H1 (cell line): Measurements from ENCODE around the gene KBTBD13. TPM values are rescaled to one million over a fixed set of nuclear protein-coding genes. Genes with fewer than 3 reads are reported as not detected.

ENCODE experiments used
- CTCF ChIA-PET: fragments of 300-600 bp; sonication (Branson Sonifier 250); formaldehyde crosslinking; loops from one replicate; lab custom pipeline; 2021; ENCODE audit not compliant: partially characterized antibody; lab: Charles Lee
- POLR2A ChIA-PET: fragments of 300-600 bp; sonication (Branson Sonifier 250); formaldehyde crosslinking; loops from one replicate; lab custom pipeline; 2021; ENCODE audit warnings: inconsistent platforms; ENCODE audit not compliant: partially characterized antibody; lab: Charles Lee
- DNase-seq, 2 experiments: peaks; one replicate each; pipeline versions ENCODE4 v3.0.0 to v3.0.0-alpha.2; 2010 to 2022; ENCODE audit warnings: low spot score in 2 of 2, low read depth in 1 of 2, mixed read lengths in 1 of 2
- FAIRE-seq: peaks from 2 replicates; lab custom pipeline; 2011; peaks lifted over from hg19 to GRCh38; lab: Jason Lieb, UNC
- H2AFZ ChIP-seq: 2 replicates; pipeline ENCODE4 v1.8.1; 2012; ENCODE audit warnings: low read length, inconsistent platforms
- H2AK5ac ChIP-seq: 2 replicates; pipeline ENCODE4 v1.6.1; 2013; ENCODE audit warnings: low read depth, low read length
- H2BK120ac ChIP-seq: replicated peaks from 2 replicates; pipeline ENCODE3; 2013; ENCODE audit warnings: low read depth, low read length, inconsistent platforms
- H2BK12ac ChIP-seq: 2 replicates; pipeline ENCODE4 v1.6.1; 2013; ENCODE audit warnings: low read depth, low read length
- H2BK15ac ChIP-seq: 2 replicates; pipeline ENCODE4 v1.6.1; 2013; ENCODE audit warnings: low read length
- H2BK20ac ChIP-seq: 2 replicates; pipeline ENCODE4 v1.6.1; 2013; ENCODE audit warnings: low read length
- H2BK5ac ChIP-seq: 2 replicates; pipeline ENCODE4 v1.6.1; 2013; ENCODE audit warnings: low read depth, low read length
- H3K14ac ChIP-seq: 2 replicates; pipeline ENCODE4 v1.6.1; 2013; ENCODE audit warnings: inconsistent platforms; ENCODE audit not compliant: insufficient read length
- H3K18ac ChIP-seq: 2 replicates; pipeline ENCODE4 v1.6.1; 2013; ENCODE audit warnings: low read length; ENCODE audit errors: extremely low read depth
- H3K23ac ChIP-seq: 2 replicates; pipeline ENCODE4 v1.6.1; 2013; ENCODE audit warnings: inconsistent platforms; ENCODE audit not compliant: insufficient read length
- H3K23me2 ChIP-seq: 2 replicates; pipeline ENCODE4 v1.6.1; 2013; ENCODE audit warnings: low read depth, low read length
- H3K27ac ChIP-seq: 2 replicates; pipeline ENCODE4 v1.6.1; 2011; ENCODE audit warnings: low read depth, low read length, inconsistent platforms
- H3K27me3 ChIP-seq, 4 experiments: replicated peaks in 1 of 4; 1 replicate in 1 of 4; 2 replicates in 3 of 4; pipeline versions ENCODE4 v1.6.1 to v1.8.1; 2011 to 2013; ENCODE audit warnings: low read length in 3 of 4, mild to moderate bottlenecking in 3 of 4, inconsistent platforms in 2 of 4, mixed read lengths in 2 of 4, moderate library complexity in 1 of 4; ENCODE audit not compliant: control insufficient read depth in 3 of 4, insufficient read depth in 3 of 4; ENCODE audit errors: extremely low read depth in 1 of 4
- H3K36me3 ChIP-seq, 4 experiments: 2 replicates each; pipeline versions ENCODE4 v1.6.1 to v1.8.1; 2011 to 2013; ENCODE audit warnings: mild to moderate bottlenecking in 4 of 4, low read length in 3 of 4, moderate library complexity in 2 of 4, control low read depth in 1 of 4, inconsistent platforms in 1 of 4; ENCODE audit not compliant: insufficient read depth in 4 of 4, control insufficient read depth in 2 of 4
- H3K4ac ChIP-seq: replicated peaks from 2 replicates; pipeline ENCODE3; 2013; ENCODE audit warnings: low read length, low read depth, mixed read lengths, inconsistent platforms; ENCODE audit not compliant: insufficient read length
- H3K4me1 ChIP-seq, 4 experiments: replicated peaks in 1 of 4; 1 replicate in 1 of 4; 2 replicates in 3 of 4; pipeline versions ENCODE4 v1.6.1 to v1.8.1; 2011 to 2013; ENCODE audit warnings: low read length in 3 of 4, inconsistent platforms in 2 of 4, mixed read lengths in 1 of 4; ENCODE audit not compliant: insufficient read depth in 4 of 4, control insufficient read depth in 3 of 4
- H3K4me2 ChIP-seq, 2 experiments: 2 replicates each; pipeline versions ENCODE4 v1.6.1 to v1.8.1; 2011 to 2013; ENCODE audit warnings: low read depth in 2 of 2, low read length in 2 of 2, control low read depth in 1 of 2, inconsistent platforms in 1 of 2, mild to moderate bottlenecking in 1 of 2; ENCODE audit not compliant: insufficient read depth in 1 of 2
- H3K4me3 ChIP-seq, 4 experiments: fragments of 200-600, 300-600 bp in 1 of 4; sonication (generic), shearing (Covaris generic), sonication (Bioruptor Twin) in 1 of 4; 2 replicates each; pipeline versions ENCODE4 v1.5.1 to v1.8.1; 2011 to 2016; ENCODE audit warnings: low read length in 4 of 4, low read depth in 3 of 4, control low read depth in 2 of 4, inconsistent platforms in 2 of 4, mild to moderate bottlenecking in 2 of 4, mixed read lengths in 1 of 4, moderate library complexity in 1 of 4; ENCODE audit not compliant: insufficient read depth in 2 of 4; ENCODE audit errors: extremely low read depth in 1 of 4
- H3K56ac ChIP-seq: replicated peaks from 2 replicates; pipeline ENCODE3; 2013; ENCODE audit warnings: low read depth, mild to moderate bottlenecking, mixed read lengths, low read length, inconsistent platforms; ENCODE audit not compliant: insufficient read length
- H3K79me1 ChIP-seq: 2 replicates; pipeline ENCODE4 v1.6.1; 2013; ENCODE audit warnings: low read depth, low read length, control low read depth
- H3K79me2 ChIP-seq, 2 experiments: 2 replicates each; pipeline versions ENCODE4 v1.6.1 to v1.8.1; 2012 to 2013; ENCODE audit warnings: low read length in 2 of 2, mild to moderate bottlenecking in 2 of 2, inconsistent platforms in 1 of 2; ENCODE audit not compliant: insufficient read depth in 2 of 2, control insufficient read depth in 1 of 2
- H3K9ac ChIP-seq, 4 experiments: replicated peaks in 1 of 4; 1 replicate in 1 of 4; 2 replicates in 3 of 4; pipeline versions ENCODE4 v1.6.1 to v1.8.1; 2011 to 2013; ENCODE audit warnings: low read depth in 3 of 4, low read length in 3 of 4, control low read depth in 2 of 4, mild to moderate bottlenecking in 2 of 4, moderate library complexity in 2 of 4, inconsistent platforms in 1 of 4; ENCODE audit errors: extremely low read depth in 1 of 4
- H3K9me3 ChIP-seq, 2 experiments: 2 replicates each; pipeline versions ENCODE4 v1.6.1 to v1.8.1; 2012 to 2013; ENCODE audit warnings: mild to moderate bottlenecking in 2 of 2, moderate library complexity in 2 of 2, control low read depth in 1 of 2, inconsistent platforms in 1 of 2, low read depth in 1 of 2, low read length in 1 of 2, mixed read lengths in 1 of 2; ENCODE audit not compliant: insufficient read depth in 2 of 2
- H4K20me1 ChIP-seq, 2 experiments: replicated peaks in 1 of 2; 2 replicates each; pipeline versions ENCODE3 to v1.8.1; 2011 to 2013; ENCODE audit warnings: inconsistent platforms in 2 of 2, low read length in 2 of 2, mild to moderate bottlenecking in 1 of 2; ENCODE audit not compliant: insufficient read depth in 2 of 2, control insufficient read depth in 1 of 2
- H4K5ac ChIP-seq: 2 replicates; pipeline ENCODE4 v1.6.1; 2013; ENCODE audit warnings: low read length, low read depth, mixed read lengths, inconsistent platforms; ENCODE audit not compliant: insufficient read length
- H4K8ac ChIP-seq: 2 replicates; pipeline ENCODE4 v1.8.0; 2013; ENCODE audit warnings: mild to moderate bottlenecking, moderate library complexity, low read length, inconsistent platforms; ENCODE audit not compliant: insufficient read depth; ENCODE audit errors: extremely low read depth
- H4K91ac ChIP-seq: replicated peaks from 2 replicates; pipeline ENCODE3; 2013; ENCODE audit warnings: low read length, mixed read lengths, inconsistent platforms; ENCODE audit not compliant: insufficient read length
- BACH1 ChIP-seq: IDR thresholded peaks from 2 replicates; pipeline ENCODE4 v1.6.1; 2012; ENCODE audit warnings: low read length, improper control_type of control experiment
- CBX8 ChIP-seq: fragments of 300-800, 300-1000 bp; sonication (generic); IDR thresholded peaks from 2 replicates; pipeline ENCODE4 v1.7.1; 2016; ENCODE audit warnings: low read depth, low read length, borderline replicate concordance
- CREB1 ChIP-seq: IDR thresholded peaks from 2 replicates; pipeline ENCODE4 v1.6.1; 2012; ENCODE audit warnings: inconsistent platforms
- CTCF ChIP-seq, 3 experiments: IDR thresholded peaks; 1 replicate in 2 of 3; 2 replicates in 1 of 3; pipeline versions ENCODE4 v1.5.1 to v1.6.1; 2011; ENCODE audit warnings: low read length in 3 of 3, mild to moderate bottlenecking in 3 of 3, inconsistent platforms in 2 of 3, low read depth in 1 of 3, moderate library complexity in 1 of 3; ENCODE audit not compliant: insufficient read depth in 1 of 3; ENCODE audit errors: control extremely low read depth in 1 of 3
- EZH2 ChIP-seq: fragments of 200-600 bp; sonication (generic); IDR thresholded peaks from 2 replicates; pipeline ENCODE4 v1.7.1; 2012; ENCODE audit warnings: low read depth, mild to moderate bottlenecking, moderate library complexity, low read length, inconsistent platforms; ENCODE audit not compliant: severe bottlenecking
- KDM1A ChIP-seq: fragments of 200-600, 300-600 bp; sonication (generic); IDR thresholded peaks from 2 replicates; pipeline ENCODE4 v1.7.1; 2016; ENCODE audit warnings: mild to moderate bottlenecking, low read length, borderline replicate concordance
- NRF1 ChIP-seq: IDR thresholded peaks from 2 replicates; pipeline ENCODE4 v1.6.1; 2011; ENCODE audit warnings: mild to moderate bottlenecking, low read depth, low read length, improper control_type of control experiment
- SAP30 ChIP-seq: fragments of 300-600 bp; sonication (generic); IDR thresholded peaks from 2 replicates; pipeline ENCODE4 v1.7.1; 2012; ENCODE audit warnings: low read length, moderate library complexity, mild to moderate bottlenecking, inconsistent platforms; ENCODE audit not compliant: insufficient read depth, insufficient replicate concordance
- SP2 ChIP-seq: IDR thresholded peaks from 2 replicates; pipeline ENCODE4 v1.6.1; 2012; ENCODE audit warnings: mild to moderate bottlenecking, low read length, inconsistent platforms
- TAF1 ChIP-seq: IDR thresholded peaks from 2 replicates; pipeline ENCODE4 v1.6.1; 2011; ENCODE audit warnings: mild to moderate bottlenecking, low read depth, low read length
- TCF12 ChIP-seq: IDR thresholded peaks from 2 replicates; pipeline ENCODE4 v1.6.1; 2011; ENCODE audit warnings: low read depth, mild to moderate bottlenecking, low read length
- YY1 ChIP-seq: IDR thresholded peaks from 2 replicates; pipeline ENCODE4 v1.6.1; 2011; ENCODE audit warnings: low read depth, mild to moderate bottlenecking, low read length
- WGBS, 2 experiments: shearing (Covaris generic) in 1 of 2; methylation state at CpG; one replicate each; pipeline versions ENCODE4 v1.1.6 to v1.1.7; 2013 to 2015; ENCODE audit warnings: low lambda C conversion rate in 2 of 2, mixed read lengths in 2 of 2, inconsistent platforms in 1 of 2, low coverage in 1 of 2, missing lambda C conversion rate in 1 of 2; ENCODE audit not compliant: insufficient replicate concordance in 2 of 2, insufficient coverage in 1 of 2, insufficient read length in 1 of 2; ENCODE audit errors: extremely low coverage in 1 of 2, missing lambda C conversion rate in 1 of 2; 5-methylcytosine and 5-hydroxymethylcytosine counted together
- polyA plus RNA-seq, 7 experiments: library from polyadenylated mRNA; depleted of rRNA in 3 of 7; stranded (reverse) in 5 of 7; unstranded in 2 of 7; fragments of >200 nt in 5 of 7; fragments of 200-250 nt in 2 of 7; gene quantifications; 1 replicate in 5 of 7; 2 replicates in 1 of 7; 4 replicates in 1 of 7; pipeline versions ENCODE4 v1.2.1 to v1.2.3, GENCODE V29; 2011 to 2013; ENCODE audit warnings: missing spikeins in 2 of 7, mixed read lengths in 2 of 7
- total RNA-seq: library from RNA; stranded (reverse); fragmentation: NEBNext Ultra II Directional; extraction: Animal tissue kit (Norgen Biotek cat#: 25700); gene quantifications from 2 replicates; pipeline ENCODE4 v1.2.1, GENCODE V29; 2021

The KBTBD13 gene
- total and polyA plus RNA-seq, 2 of the 8 experiments (the other 6 are each of a cell fraction or from before 2014, with no cell fraction given), result not detected

GRCh38 chr15:65049418-65049840 lies 27.1 kb upstream of the KBTBD13 start:
- H3K9ac ChIP-seq, result no peak overlapping the region
- no peak for FAIRE-seq
- TF ChIP-seq CBX8 (no peak), SP2 (no peak), BACH1 (no peak), SAP30 (peak; percentile 90), CREB1 (0 out of 2 replicates have a peak, but pooled peaks have one; percentile 40), NRF1 (no peak), YY1 (no peak), KDM1A (no peak), EZH2 (no peak), TCF12 (no peak), CTCF (IDR thresholded peaks at IDR 0.05; ENCODE audit: control extremely low read depth in 1 of 3, insufficient read depth in 1 of 3, low read depth in 1 of 3, low read length in 3 of 3) (no peak), TAF1 (no peak)

More at GRCh38 chr15:65049418-65049840, 27.1 kb upstream of the KBTBD13 start:
- no peak overlapping the region for H3K56ac ChIP-seq
- H4K5ac ChIP-seq, result no peak overlapping the region
- no peak overlapping the region for H2AFZ ChIP-seq
- H3K4me2 ChIP-seq, result peak overlapping the region; percentile 26 to 84
- no peaks in the 10 kb centered on the region; a peak in 1 of 7 replicates for H3K4me1 ChIP-seq
- H2BK12ac ChIP-seq, result no peak overlapping the region
- peak overlapping the region in 2 of 4 experiments; percentile 15 to 44; a peak in 4 of 8 replicates for H3K4me3 ChIP-seq
- no peaks in the 10 kb centered on the region for H4K20me1 ChIP-seq
- no peak overlapping the region for H2BK5ac ChIP-seq
- ChIA-PET CTCF (interaction anchor here (1.7 to 33.2 kb wide), 2 partner anchors 24 to 52 kb away, joined by 9 to 1213 read pairs; partner anchors contain the start of genes KBTBD13 and RASL12), POLR2A (no interaction called here)
- H3K79me1 ChIP-seq, result no peaks in the 10 kb centered on the region
- H3K27ac ChIP-seq, result no peak overlapping the region
- H3K36me3 ChIP-seq, result no peaks in the 10 kb centered on the region
- no peak overlapping the region for H3K4ac ChIP-seq
- no peak overlapping the region for H4K8ac ChIP-seq
- H3K23ac ChIP-seq, result no peak overlapping the region
- H3K14ac ChIP-seq, result no peak overlapping the region
- peak; percentile 61 to 88 for DNase-seq
- no peak overlapping the region for H2BK20ac ChIP-seq
- H3K23me2 ChIP-seq, result no peaks in the 10 kb centered on the region
- H2BK120ac ChIP-seq, result no peak overlapping the region
- no peaks in the 10 kb centered on the region; a peak in 2 of 7 replicates for H3K27me3 ChIP-seq
- WGBS, 2 experiments, result 12% methylated on average over 19 of the region's 19 CpGs; no CpG with 5 or more reads in 1 of the 2 experiments
- no peak overlapping the region for H2BK15ac ChIP-seq
- no peak overlapping the region for H2AK5ac ChIP-seq
- H3K9me3 ChIP-seq, result no peaks in the 10 kb centered on the region
- no peak overlapping the region for H3K18ac ChIP-seq
- H4K91ac ChIP-seq, result no peak overlapping the region
- no peaks in the 10 kb centered on the region for H3K79me2 ChIP-seq
